ENCODE results near the gene POLR3K. TPM values are rescaled to one million over a fixed set of nuclear protein-coding genes. Genes with fewer than 3 reads are reported as not detected.
"Not testable (repeated sequence)": the region's sequence is repeated elsewhere in the genome, so short reads cannot be mapped to it uniquely, and the experiment has no call there.

POLR3K gene
- total and polyA plus RNA-seq, 10 donors: 5.2 to 24.1 (median 13.7) TPM

- intact Hi-C loops (cut with DNase I; ENCODE audit: low total_unique reads): no loop called here
- Histone ChIP-seq H3K27me3 (replicated peaks in 1 of 7) (no peaks in the 10 kb centered on the region), H3K9me3 (no peaks in the 10 kb centered on the region), H3K36me3 (no peaks in the 10 kb centered on the region), H3K4me1 (peaks cover 11 to 70% (median 58%) of the 10 kb centered on the region in 6 donors), H3K4me3 (peak overlapping the region in 6 of 8 donors; percentile 15 to 61 (median 24)), H3K27ac (peak overlapping the region; percentile 66 to 90 (median 82))
- WGBS, 5 donors: 43 to 61% (median 54%) methylated on average over 14 to 17 of the region's 17 CpGs
- DNase-seq: peak; percentile 86
- TF ChIP-seq CTCF (IDR thresholded peaks at IDR 0.05 in 8 of 11, conservative IDR thresholded peaks at IDR 0.05 in 3 of 11): no peak
- peak in 1 of 3 donors; percentile 43 for TF ChIP-seq POLR2A (IDR thresholded peaks at IDR 0.05)
- peak; percentile 47 to 57 (median 54) for TF ChIP-seq POLR2AphosphoS5 (IDR thresholded peaks at IDR 0.05)
Measured at GRCh38 chr16:35011-35677, 18.3 kb downstream of the POLR3K start.

- WGBS, 5 donors: 17 to 30% (median 21%) methylated on average over 5 to 6 of the region's 6 CpGs
- intact Hi-C loops (cut with DNase I; ENCODE audit: low total_unique reads): no loop called here
- Histone ChIP-seq H3K4me3 (peak overlapping the region in 6 of 8 donors; percentile 15 to 61 (median 24)), H3K36me3 (no peaks in the 10 kb centered on the region), H3K9me3 (no peaks in the 10 kb centered on the region), H3K4me1 (peaks cover 11 to 65% (median 54%) of the 10 kb centered on the region in 6 donors), H3K27me3 (replicated peaks in 1 of 7) (no peaks in the 10 kb centered on the region), H3K27ac (peak overlapping the region in 7 of 8 donors; percentile 70 to 90 (median 84))
- no peak for DNase-seq
- no peak for TF ChIP-seq CTCF (IDR thresholded peaks at IDR 0.05 in 8 of 11, conservative IDR thresholded peaks at IDR 0.05 in 3 of 11)
- no peak for TF ChIP-seq POLR2A (IDR thresholded peaks at IDR 0.05)
- TF ChIP-seq POLR2AphosphoS5 (IDR thresholded peaks at IDR 0.05): no peak
Measured at GRCh38 chr16:34648-34987, 18.8 kb downstream of the POLR3K start.

GRCh38 chr16:33877-34647 lies 19.3 kb downstream of the POLR3K start:
- intact Hi-C loops (cut with DNase I; ENCODE audit: low total_unique reads): no loop called here
- no peak for DNase-seq
- Histone ChIP-seq H3K36me3 (no peaks in the 10 kb centered on the region), H3K9me3 (no peaks in the 10 kb centered on the region), H3K4me1 (peaks cover 6 to 59% (median 49%) of the 10 kb centered on the region in 6 donors), H3K27me3 (replicated peaks in 1 of 7) (no peaks in the 10 kb centered on the region), H3K4me3 (peak overlapping the region in 6 of 8 donors; percentile 15 to 61 (median 24)), H3K27ac (peak overlapping the region in 6 of 8 donors; percentile 76 to 90 (median 84))
- TF ChIP-seq POLR2A (IDR thresholded peaks at IDR 0.05): no peak
- WGBS, 5 donors: 83 to 86% (median 86%) methylated on average over 20 to 21 of the region's 21 CpGs

GRCh38 chr16:33154-33876 lies 20.1 kb downstream of the POLR3K start:
- Histone ChIP-seq H3K4me1 (peaks cover 4 to 52% (median 42%) of the 10 kb centered on the region in 6 donors), H3K27ac (peak overlapping the region in 2 of 8 donors; percentile 85 to 90), H3K4me3 (peak overlapping the region in 3 of 8 donors; percentile 29 to 61 (median 34))
- H3K36me3 ChIP-seq; DNase-seq; H3K9me3 ChIP-seq; H3K27me3 ChIP-seq (replicated peaks in 1 of 7); intact Hi-C loops (cut with DNase I; ENCODE audit: low total_unique reads): not testable (repeated sequence)
- WGBS, 5 donors: 71 to 94% (median 85%) methylated on average over 2 to 5 of the region's 8 CpGs

- H3K36me3 ChIP-seq; DNase-seq; H3K27me3 ChIP-seq (replicated peaks in 1 of 7); intact Hi-C loops (cut with DNase I; ENCODE audit: low total_unique reads); H3K4me3 ChIP-seq; H3K27ac ChIP-seq; H3K9me3 ChIP-seq: not testable (repeated sequence)
- 48 to 100% (median 77%) methylated on average over 1 to 5 of the region's 7 CpGs; no CpG with 5 or more reads in 1 of the 5 donors for WGBS, 5 donors
- peaks cover 0 to 25% (median 17%) of the 10 kb centered on the region in 6 donors for H3K4me1 ChIP-seq
Measured at GRCh38 chr16:30627-31026, 22.8 kb downstream of the POLR3K start.

- H3K27me3 ChIP-seq (replicated peaks in 1 of 7); H3K27ac ChIP-seq; DNase-seq; H3K4me3 ChIP-seq; H3K4me1 ChIP-seq; intact Hi-C loops (cut with DNase I; ENCODE audit: low total_unique reads); H3K9me3 ChIP-seq; H3K36me3 ChIP-seq: not testable (repeated sequence)
- 20 to 45% (median 28%) methylated on average over 1 to 2 of the region's 5 CpGs; no CpG with 5 or more reads in 1 of the 5 donors for WGBS, 5 donors
Measured at GRCh38 chr16:25926-26348, 27.5 kb downstream of the POLR3K start.

GRCh38 chr16:24151-24550 lies 29.3 kb downstream of the POLR3K start:
- H3K27me3 ChIP-seq (replicated peaks in 1 of 7); intact Hi-C loops (cut with DNase I; ENCODE audit: low total_unique reads); H3K27ac ChIP-seq; DNase-seq; H3K9me3 ChIP-seq; H3K4me1 ChIP-seq; H3K4me3 ChIP-seq; H3K36me3 ChIP-seq: not testable (repeated sequence)
- WGBS, 5 donors: 87 to 93% (median 89%) methylated on average over 12 to 17 of the region's 22 CpGs

- H3K9me3 ChIP-seq; H3K4me3 ChIP-seq; DNase-seq; H3K4me1 ChIP-seq; intact Hi-C loops (cut with DNase I; ENCODE audit: low total_unique reads); H3K27me3 ChIP-seq (replicated peaks in 1 of 7); H3K36me3 ChIP-seq; H3K27ac ChIP-seq: not testable (repeated sequence)
- 90 to 94% (median 92%) methylated on average over 11 to 12 of the region's 12 CpGs for WGBS, 5 donors
Measured at GRCh38 chr16:20886-21285, 32.5 kb downstream of the POLR3K start.
